ENCODE results near the gene WLS.

GRCh38 chr1:68178821-68179490 is 53.4 kb downstream of the WLS start:
- no peak for TF ChIP-seq POLR2A (IDR thresholded peaks at IDR 0.05; ENCODE audit: low read length)
- no peak for TF ChIP-seq GATA1 (IDR thresholded peaks at IDR 0.05; ENCODE audit: low read depth, low read length)
